ENCODE data around the gene TMEM98. TPM values are rescaled to one million over a fixed set of nuclear protein-coding genes. Genes with fewer than 3 reads are reported as not detected.

The TMEM98 gene
- total RNA-seq, 4 donors from 2014 or later: 44.6 to 193 (median 80.3) TPM

- ATAC-seq (ENCODE audit: low FRiP score): no peak
- TF ChIP-seq, protein P1, sequence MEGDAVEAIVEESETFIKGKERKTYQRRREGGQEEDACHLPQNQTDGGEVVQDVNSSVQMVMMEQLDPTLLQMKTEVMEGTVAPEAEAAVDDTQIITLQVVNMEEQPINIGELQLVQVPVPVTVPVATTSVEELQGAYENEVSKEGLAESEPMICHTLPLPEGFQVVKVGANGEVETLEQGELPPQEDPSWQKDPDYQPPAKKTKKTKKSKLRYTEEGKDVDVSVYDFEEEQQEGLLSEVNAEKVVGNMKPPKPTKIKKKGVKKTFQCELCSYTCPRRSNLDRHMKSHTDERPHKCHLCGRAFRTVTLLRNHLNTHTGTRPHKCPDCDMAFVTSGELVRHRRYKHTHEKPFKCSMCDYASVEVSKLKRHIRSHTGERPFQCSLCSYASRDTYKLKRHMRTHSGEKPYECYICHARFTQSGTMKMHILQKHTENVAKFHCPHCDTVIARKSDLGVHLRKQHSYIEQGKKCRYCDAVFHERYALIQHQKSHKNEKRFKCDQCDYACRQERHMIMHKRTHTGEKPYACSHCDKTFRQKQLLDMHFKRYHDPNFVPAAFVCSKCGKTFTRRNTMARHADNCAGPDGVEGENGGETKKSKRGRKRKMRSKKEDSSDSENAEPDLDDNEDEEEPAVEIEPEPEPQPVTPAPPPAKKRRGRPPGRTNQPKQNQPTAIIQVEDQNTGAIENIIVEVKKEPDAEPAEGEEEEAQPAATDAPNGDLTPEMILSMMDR (IDR thresholded peaks at IDR 0.05): no peak
- no peak for DNase-seq (ENCODE audit: low spot score)
Measured at GRCh38 chr17:32953857-32954256, 25.9 kb downstream of the TMEM98 start.

DNA sequence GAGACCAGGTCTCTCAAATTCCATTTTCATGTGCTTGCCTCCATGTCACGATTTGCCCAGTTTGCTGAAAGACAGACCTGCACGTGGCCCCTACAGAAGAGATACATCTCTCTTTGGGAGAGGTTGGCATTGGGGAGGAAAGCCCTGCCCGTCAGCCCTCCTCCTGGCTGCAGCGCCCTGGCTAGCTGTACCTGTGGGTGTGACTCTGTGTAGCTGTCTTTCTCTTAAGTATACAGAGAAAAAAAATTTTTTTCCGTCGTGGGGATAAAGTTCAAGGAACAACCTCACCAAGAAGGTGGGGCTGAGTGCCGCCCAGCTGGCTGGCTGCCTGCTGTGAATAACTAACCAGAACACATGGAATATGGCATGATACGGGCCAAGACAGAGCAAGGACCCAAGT, 26.5 kb downstream of the TMEM98 start:
- TF ChIP-seq, protein P1 (IDR thresholded peaks at IDR 0.05): no peak
- ATAC-seq (ENCODE audit: low FRiP score) (peak; percentile 41), DNase-seq (ENCODE audit: low spot score) (no peak)

DNA sequence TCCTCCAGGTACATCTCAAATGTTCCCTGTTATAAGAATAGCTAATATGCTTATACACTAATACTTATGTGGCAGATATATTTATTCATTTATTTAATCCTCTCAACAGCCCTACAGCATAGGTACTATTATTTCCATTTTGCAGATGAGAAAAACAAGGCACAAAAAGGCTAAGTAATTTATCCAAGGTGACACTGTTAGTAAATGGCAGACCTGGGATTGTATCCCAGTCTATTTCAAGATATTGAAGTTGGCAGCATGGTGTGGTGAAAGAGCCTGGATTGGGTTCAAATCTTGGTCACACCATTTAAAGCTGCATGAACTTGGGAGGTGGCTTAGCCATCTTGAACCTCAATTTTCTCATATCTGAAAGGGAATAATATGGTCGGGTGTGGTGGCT, 27.2 kb downstream of the TMEM98 start:
- no peak for DNase-seq (ENCODE audit: low spot score)
- ATAC-seq (ENCODE audit: low FRiP score): no peak
- TF ChIP-seq, protein P1 (IDR thresholded peaks at IDR 0.05): no peak

- DNase-seq (ENCODE audit: low spot score) (no peak), ATAC-seq (ENCODE audit: low FRiP score) (no peak)
- TF ChIP-seq, protein P1 (IDR thresholded peaks at IDR 0.05): no peak
Measured at GRCh38 chr17:32956240-32956970, 28.5 kb downstream of the TMEM98 start.

DNA sequence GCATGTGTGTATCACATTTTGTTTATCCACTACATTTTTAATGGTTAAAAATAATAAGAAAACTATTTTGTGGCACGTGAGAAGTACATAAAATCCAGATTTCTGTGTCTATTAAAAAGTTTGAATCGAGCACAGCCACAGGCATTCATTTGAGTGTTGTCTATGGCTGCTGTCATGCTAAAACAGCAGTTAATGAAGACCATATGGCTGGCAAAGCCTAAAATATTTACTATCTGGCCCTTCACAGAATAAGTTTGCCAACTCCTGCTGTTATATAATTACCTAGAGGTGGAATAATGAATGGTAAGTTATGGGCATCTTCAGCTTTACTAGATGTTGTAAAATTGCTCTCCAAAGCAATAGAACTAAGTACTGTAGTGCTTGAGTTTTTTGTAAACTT, 30.5 kb downstream of the TMEM98 start:
- no peak for DNase-seq (ENCODE audit: low spot score)
- no peak for ATAC-seq (ENCODE audit: low FRiP score)
- TF ChIP-seq, protein P1 (IDR thresholded peaks at IDR 0.05): no peak

DNA sequence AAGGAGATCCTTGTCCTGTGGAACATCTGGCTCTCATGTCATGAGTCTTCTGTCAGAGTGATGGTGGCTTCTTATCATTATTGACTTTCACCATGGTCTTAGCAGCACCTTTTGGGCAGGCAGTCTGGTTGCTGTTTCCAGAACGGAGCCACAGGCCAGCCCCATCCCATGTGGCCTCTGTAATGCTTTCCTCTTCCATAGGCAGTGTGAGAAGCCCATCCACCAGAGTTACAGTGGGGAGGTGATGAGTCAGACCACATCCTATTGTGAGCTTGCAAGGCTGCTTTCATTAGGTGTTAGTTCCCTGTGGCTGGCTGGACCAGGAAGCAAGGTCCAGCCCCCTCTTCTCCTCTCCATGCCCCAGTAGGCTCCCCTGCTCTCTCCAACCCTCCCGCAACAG, 32.9 kb downstream of the TMEM98 start:
- no peak for DNase-seq (ENCODE audit: low spot score)
- TF ChIP-seq, protein P1 (IDR thresholded peaks at IDR 0.05): no peak
- ATAC-seq (ENCODE audit: low FRiP score): no peak

GRCh38 chr17:32962320-32962711, 34.4 kb downstream of the TMEM98 start:
- no peak for ATAC-seq (ENCODE audit: low FRiP score)
- TF ChIP-seq, protein P1 (IDR thresholded peaks at IDR 0.05): no peak
- no peak for DNase-seq (ENCODE audit: low spot score)
